ENCODE results near the gene LHFPL6. TPM values are rescaled to one million over a fixed set of nuclear protein-coding genes. Genes with fewer than 3 reads are reported as not detected.

Gene LHFPL6
- total RNA-seq, 1 experiment from 2014 or later = 2.5 TPM

DNA sequence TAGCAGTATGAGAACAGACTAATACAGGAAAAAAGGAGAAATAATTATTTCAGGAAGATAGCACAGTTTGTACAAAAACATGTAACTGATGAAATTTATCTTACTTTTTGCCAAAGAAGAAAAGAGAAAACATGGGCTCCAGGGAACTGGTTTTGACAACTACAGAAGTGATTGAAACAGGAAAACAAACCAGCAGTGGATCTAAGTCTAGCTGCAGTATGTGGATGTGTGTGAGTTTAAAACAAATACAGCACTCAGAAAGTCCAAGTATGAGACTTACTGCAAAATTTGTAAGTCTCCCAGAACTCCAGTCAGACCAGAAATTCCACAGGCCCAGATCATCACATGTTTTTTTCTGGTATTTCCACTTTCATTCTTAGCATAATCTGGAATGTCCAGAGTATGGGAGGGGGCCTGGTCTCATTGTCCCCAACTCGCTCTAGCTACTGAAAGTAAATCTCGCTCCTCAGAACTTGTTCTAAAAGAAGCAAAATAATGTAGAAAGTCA, 305.3 kb downstream of the LHFPL6 start:
- CTCF ChIA-PET = no interaction called here
- POLR2A ChIA-PET (ENCODE audit: unreplicated experiment) = no interaction called here
- TF ChIP-seq EZH2 (IDR thresholded peaks at IDR 0.05; ENCODE audit: low read depth) = no peak
- TF ChIP-seq, protein P1, sequence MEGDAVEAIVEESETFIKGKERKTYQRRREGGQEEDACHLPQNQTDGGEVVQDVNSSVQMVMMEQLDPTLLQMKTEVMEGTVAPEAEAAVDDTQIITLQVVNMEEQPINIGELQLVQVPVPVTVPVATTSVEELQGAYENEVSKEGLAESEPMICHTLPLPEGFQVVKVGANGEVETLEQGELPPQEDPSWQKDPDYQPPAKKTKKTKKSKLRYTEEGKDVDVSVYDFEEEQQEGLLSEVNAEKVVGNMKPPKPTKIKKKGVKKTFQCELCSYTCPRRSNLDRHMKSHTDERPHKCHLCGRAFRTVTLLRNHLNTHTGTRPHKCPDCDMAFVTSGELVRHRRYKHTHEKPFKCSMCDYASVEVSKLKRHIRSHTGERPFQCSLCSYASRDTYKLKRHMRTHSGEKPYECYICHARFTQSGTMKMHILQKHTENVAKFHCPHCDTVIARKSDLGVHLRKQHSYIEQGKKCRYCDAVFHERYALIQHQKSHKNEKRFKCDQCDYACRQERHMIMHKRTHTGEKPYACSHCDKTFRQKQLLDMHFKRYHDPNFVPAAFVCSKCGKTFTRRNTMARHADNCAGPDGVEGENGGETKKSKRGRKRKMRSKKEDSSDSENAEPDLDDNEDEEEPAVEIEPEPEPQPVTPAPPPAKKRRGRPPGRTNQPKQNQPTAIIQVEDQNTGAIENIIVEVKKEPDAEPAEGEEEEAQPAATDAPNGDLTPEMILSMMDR (conservative IDR thresholded peaks at IDR 0.05) = no peak
- Histone ChIP-seq H3K27me3 (ENCODE audit: insufficient read depth, low read depth) (no peaks in the 10 kb centered on the region), H3K9me3 (ENCODE audit: insufficient read depth, low read depth) (no peaks in the 10 kb centered on the region), H3K4me1 (replicated peaks; ENCODE audit: insufficient read depth) (no peaks in the 10 kb centered on the region), H4K20me1 (ENCODE audit: insufficient read depth) (no peaks in the 10 kb centered on the region), H3F3A (ENCODE audit: insufficient read depth, low read depth) (no peaks in the 10 kb centered on the region), H3K4me3 (no peak overlapping the region), H3K9me2 (ENCODE audit: insufficient read depth) (no peaks in the 10 kb centered on the region), H3K79me2 (ENCODE audit: low read depth) (no peaks in the 10 kb centered on the region), H3K27ac (no peak overlapping the region), H3K4me2 (no peak overlapping the region), H3K36me3 (ENCODE audit: low read depth) (no peaks in the 10 kb centered on the region), H2AFZ (no peak overlapping the region)
- no peak for DNase-seq
- intact Hi-C loops (cut with micrococcal nuclease; ENCODE audit: unreplicated experiment) = no loop called here
- no TSS peak for BruUV-seq (replicated peaks)

DNA sequence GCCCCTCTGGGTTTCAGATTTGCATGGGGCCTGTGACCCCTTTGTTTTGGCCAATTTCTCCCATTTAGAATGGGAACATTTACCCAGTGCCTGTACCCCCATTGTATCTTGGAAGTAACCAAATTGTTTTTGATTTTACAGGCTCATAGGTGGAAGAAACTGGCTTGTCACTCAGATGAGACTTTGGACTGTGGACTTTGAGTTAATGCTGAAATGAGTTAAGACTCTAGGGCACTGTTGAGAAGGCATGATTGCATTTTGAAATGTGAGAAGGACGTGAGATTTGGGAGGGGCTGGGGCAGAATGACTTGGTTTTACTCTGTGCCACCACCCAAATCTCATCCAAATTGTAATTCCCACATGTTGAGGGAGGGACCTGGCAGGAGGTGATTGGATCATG, 306.0 kb downstream of the LHFPL6 start:
- BruUV-seq (replicated peaks) = no TSS peak
- DNase-seq = no peak
- Histone ChIP-seq H3K79me2 (ENCODE audit: low read depth) (no peaks in the 10 kb centered on the region), H3K4me2 (no peak overlapping the region), H3K27me3 (ENCODE audit: insufficient read depth, low read depth) (no peaks in the 10 kb centered on the region), H3F3A (ENCODE audit: insufficient read depth, low read depth) (no peaks in the 10 kb centered on the region), H3K4me1 (replicated peaks; ENCODE audit: insufficient read depth) (no peaks in the 10 kb centered on the region), H3K27ac (no peak overlapping the region), H3K9me3 (ENCODE audit: insufficient read depth, low read depth) (no peaks in the 10 kb centered on the region), H3K36me3 (ENCODE audit: low read depth) (no peaks in the 10 kb centered on the region), H4K20me1 (ENCODE audit: insufficient read depth) (no peaks in the 10 kb centered on the region), H3K4me3 (no peak overlapping the region), H2AFZ (no peak overlapping the region), H3K9me2 (ENCODE audit: insufficient read depth) (no peaks in the 10 kb centered on the region)
- intact Hi-C loops (cut with micrococcal nuclease; ENCODE audit: unreplicated experiment) = no loop called here
- ChIA-PET POLR2A (ENCODE audit: unreplicated experiment) (no interaction called here), CTCF (no interaction called here)
- TF ChIP-seq, protein P1 (conservative IDR thresholded peaks at IDR 0.05) = no peak
- no peak for TF ChIP-seq EZH2 (IDR thresholded peaks at IDR 0.05; ENCODE audit: low read depth)

DNA sequence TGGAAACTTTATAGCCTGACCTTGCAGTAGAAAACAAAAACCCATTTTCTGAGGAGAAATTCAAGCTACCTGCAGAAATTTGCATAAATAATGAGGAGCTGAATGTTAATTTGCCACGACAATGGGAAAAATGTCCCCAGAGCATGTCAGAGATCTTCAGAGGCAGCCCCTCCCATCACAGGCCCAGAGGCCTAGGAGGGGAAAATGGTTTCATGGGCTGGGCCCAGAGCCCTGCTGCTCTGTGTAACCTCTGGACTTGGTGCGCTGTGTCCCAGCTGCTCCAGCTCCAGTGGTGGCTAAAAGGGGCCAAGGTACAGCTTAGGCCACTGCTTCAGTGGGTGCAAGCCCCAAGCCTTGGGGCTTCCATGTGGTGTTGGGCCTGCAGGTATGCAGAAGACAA, 306.8 kb downstream of the LHFPL6 start:
- no peaks in the 10 kb centered on the region for H3K36me3 ChIP-seq (ENCODE audit: low read depth)
- no peak overlapping the region for H3K27ac ChIP-seq
- no peak overlapping the region for H2AFZ ChIP-seq
- H4K20me1 ChIP-seq (ENCODE audit: insufficient read depth) = no peaks in the 10 kb centered on the region
- H3K4me1 ChIP-seq (replicated peaks; ENCODE audit: insufficient read depth) = no peaks in the 10 kb centered on the region
- intact Hi-C loops (cut with micrococcal nuclease; ENCODE audit: unreplicated experiment) = no loop called here
- no peak overlapping the region for H3K4me2 ChIP-seq
- H3K79me2 ChIP-seq (ENCODE audit: low read depth) = no peaks in the 10 kb centered on the region
- no peak for DNase-seq
- H3K9me3 ChIP-seq (ENCODE audit: insufficient read depth, low read depth) = no peaks in the 10 kb centered on the region
- H3F3A ChIP-seq (ENCODE audit: insufficient read depth, low read depth) = no peaks in the 10 kb centered on the region
- no peak overlapping the region for H3K4me3 ChIP-seq
- POLR2A ChIA-PET (ENCODE audit: unreplicated experiment) = no interaction called here
- BruUV-seq (replicated peaks) = no TSS peak
- H3K27me3 ChIP-seq (ENCODE audit: insufficient read depth, low read depth) = no peaks in the 10 kb centered on the region
- CTCF ChIA-PET = no interaction called here
- TF ChIP-seq, protein P1 (conservative IDR thresholded peaks at IDR 0.05) = no peak
- no peak for TF ChIP-seq EZH2 (IDR thresholded peaks at IDR 0.05; ENCODE audit: low read depth)
- H3K9me2 ChIP-seq (ENCODE audit: insufficient read depth) = no peaks in the 10 kb centered on the region

Other genes with a start within 250 kb of the LHFPL6 start
- 23.7 and 24.3 TPM in 2 replicates for gene COG6, start 52.5 kb upstream of the LHFPL6 start, total RNA-seq (2021)

All from PC-9 (cell line).